Measurements from ENCODE around the gene NOSIP. TPM values are rescaled to one million over a fixed set of nuclear protein-coding genes. Genes with fewer than 3 reads are reported as not detected.
A peak's percentile ranks its signal among the peaks of the same experiment; 100 is the strongest.

NOSIP gene
- polyA plus RNA-seq, 1 of the 3 experiments (the other 2 are of a cell fraction) = 128 TPM

DNA sequence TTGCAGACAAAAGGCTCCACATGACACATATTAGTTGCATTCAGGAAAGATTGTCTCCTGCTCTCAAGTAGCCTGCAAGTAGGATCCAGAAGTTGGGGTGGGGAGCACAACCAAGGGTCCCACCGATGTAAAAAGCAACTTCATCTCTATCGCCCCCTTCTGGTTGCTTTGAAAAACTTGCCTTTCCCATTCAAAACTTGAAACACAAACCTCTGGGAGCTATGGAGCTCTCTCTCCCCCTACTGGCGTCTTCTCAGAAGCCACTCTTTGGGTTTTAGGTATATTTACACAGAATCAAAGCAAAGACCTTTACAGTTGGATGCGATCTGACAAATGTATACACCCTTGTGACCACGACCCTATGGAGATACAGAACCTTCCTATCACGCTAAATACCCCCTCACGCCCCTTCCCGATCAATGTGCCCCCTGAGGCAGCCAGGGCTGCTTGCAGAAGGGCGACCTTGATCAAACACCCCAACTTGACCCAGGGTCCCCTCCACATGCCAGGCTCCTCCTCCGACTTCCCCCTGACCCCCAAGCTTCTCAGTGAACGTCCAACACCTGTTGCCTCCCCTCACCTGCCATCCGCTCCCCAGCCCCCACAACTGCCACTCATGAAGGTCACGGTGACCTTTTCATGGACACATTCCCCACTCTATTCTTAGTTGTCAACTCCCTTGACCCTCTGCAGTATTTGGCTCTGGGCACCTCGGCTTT is 10.1 kb downstream of the NOSIP start:
- Histone ChIP-seq H3K4me2 (no peak overlapping the region), H3K79me2 (ENCODE audit: insufficient read depth) (peaks cover 93% of the 10 kb centered on the region), H3K9me2 (no peaks in the 10 kb centered on the region), H4K20me1 (ENCODE audit: insufficient read depth) (peaks cover 21% of the 10 kb centered on the region), H3K9me3 (no peaks in the 10 kb centered on the region), H3K36me3 (replicated peaks in 1 of 2; ENCODE audit: control insufficient read depth in 1 of 2, insufficient read depth in 2 of 2, low read length in 1 of 2) (peaks cover under 1 to 2% of the 10 kb centered on the region in 2 experiments), H3K4me3 (ENCODE audit: low read depth in 2 of 2, low read length in 1 of 2) (peak overlapping the region in 1 of 2 experiments; percentile 31; a peak in 1 of 4 replicates), H2AFZ (ENCODE audit: low read depth) (no peak overlapping the region), H3K9ac (no peak overlapping the region), H3K27me3 (ENCODE audit: insufficient read depth) (no peaks in the 10 kb centered on the region), H3F3A (replicated peaks; ENCODE audit: insufficient read depth) (peaks cover 19% of the 10 kb centered on the region), H3K4me1 (ENCODE audit: control insufficient read depth in 1 of 2, insufficient read depth in 2 of 2, low read depth in 1 of 2, low read length in 1 of 2) (peaks cover 7 to 12% of the 10 kb centered on the region in 2 experiments; a peak in 2 of 4 replicates), H3K27ac (ENCODE audit: low read depth in 2 of 2, low read length in 1 of 2) (no peak overlapping the region; a peak in 1 of 4 replicates)
- 33% methylated on average over 14 of the region's 14 CpGs for WGBS (ENCODE audit: low lambda C conversion rate)
- peak; percentile 86 for DNase-seq
- POLR2A ChIA-PET = interaction anchor here (0.6 to 1.8 kb wide), 3 partner anchors 10 to 76 kb away, joined by 3 to 4 read pairs (median 3); partner anchors contain the start of gene NOSIP
- CTCF ChIA-PET = interaction anchor here (0.7 to 4.6 kb wide), 46 partner anchors 10 to 144 kb away, joined by 3 to 87 read pairs (median 5); partner anchors contain the start of genes ADM5, CPT1C, FLT3LG and NOSIP
- no peak for TF ChIP-seq NRF1 (IDR thresholded peaks at IDR 0.05; ENCODE audit: low read depth, low read length)
- TF ChIP-seq RFX5 (IDR thresholded peaks at IDR 0.05; ENCODE audit: low read length) = no peak
- TF ChIP-seq, protein P1, sequence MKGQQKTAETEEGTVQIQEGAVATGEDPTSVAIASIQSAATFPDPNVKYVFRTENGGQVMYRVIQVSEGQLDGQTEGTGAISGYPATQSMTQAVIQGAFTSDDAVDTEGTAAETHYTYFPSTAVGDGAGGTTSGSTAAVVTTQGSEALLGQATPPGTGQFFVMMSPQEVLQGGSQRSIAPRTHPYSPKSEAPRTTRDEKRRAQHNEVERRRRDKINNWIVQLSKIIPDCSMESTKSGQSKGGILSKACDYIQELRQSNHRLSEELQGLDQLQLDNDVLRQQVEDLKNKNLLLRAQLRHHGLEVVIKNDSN (IDR thresholded peaks at IDR 0.05; ENCODE audit: borderline replicate concordance, low read depth) = no peak
- TF ChIP-seq SMC3 (IDR thresholded peaks at IDR 0.05; ENCODE audit: low read depth, low read length) = peak; percentile 72
- TF ChIP-seq IRF3 (IDR thresholded peaks at IDR 0.05; ENCODE audit: low read depth, low read length) = no peak
- no peak for TF ChIP-seq RXRA (IDR thresholded peaks at IDR 0.05; ENCODE audit: borderline replicate concordance, low read depth)
- TF ChIP-seq JUND (IDR thresholded peaks at IDR 0.05) = no peak
- no peak for TF ChIP-seq FOXJ3 (CRISPR knock-in tag; IDR thresholded peaks at IDR 0.05)
- TF ChIP-seq, protein P2, sequence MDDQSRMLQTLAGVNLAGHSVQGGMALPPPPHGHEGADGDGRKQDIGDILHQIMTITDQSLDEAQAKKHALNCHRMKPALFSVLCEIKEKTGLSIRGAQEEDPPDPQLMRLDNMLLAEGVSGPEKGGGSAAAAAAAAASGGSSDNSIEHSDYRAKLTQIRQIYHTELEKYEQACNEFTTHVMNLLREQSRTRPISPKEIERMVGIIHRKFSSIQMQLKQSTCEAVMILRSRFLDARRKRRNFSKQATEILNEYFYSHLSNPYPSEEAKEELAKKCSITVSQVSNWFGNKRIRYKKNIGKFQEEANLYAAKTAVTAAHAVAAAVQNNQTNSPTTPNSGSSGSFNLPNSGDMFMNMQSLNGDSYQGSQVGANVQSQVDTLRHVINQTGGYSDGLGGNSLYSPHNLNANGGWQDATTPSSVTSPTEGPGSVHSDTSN (IDR thresholded peaks at IDR 0.05) = no peak
- no peak for TF ChIP-seq POLR2AphosphoS5 (IDR thresholded peaks at IDR 0.05; ENCODE audit: low read depth, low read length)
- no peak for TF ChIP-seq GATA2 (CRISPR knock-in tag; IDR thresholded peaks at IDR 0.05)
- TF ChIP-seq GABPA (IDR thresholded peaks at IDR 0.05; ENCODE audit: low read depth) = no peak
- TF ChIP-seq FOSL2 (IDR thresholded peaks at IDR 0.05; ENCODE audit: borderline replicate concordance, low read depth) = no peak
- TF ChIP-seq ELF1 (IDR thresholded peaks at IDR 0.05) = no peak
- TF ChIP-seq SIN3A (IDR thresholded peaks at IDR 0.05; ENCODE audit: borderline replicate concordance, low read depth, low read length) = no peak
- TF ChIP-seq MEF2A (IDR thresholded peaks at IDR 0.05; ENCODE audit: borderline replicate concordance, low read depth) = no peak
- TF ChIP-seq RCOR1 (IDR thresholded peaks at IDR 0.05; ENCODE audit: low read length) = no peak
- TF ChIP-seq REST (IDR thresholded peaks at IDR 0.05; ENCODE audit: low read depth, low read length) = no peak
- TF ChIP-seq CTCF (IDR thresholded peaks at IDR 0.05) = peak; percentile 99
- TF ChIP-seq TAF1 (IDR thresholded peaks at IDR 0.05; ENCODE audit: borderline replicate concordance, low read depth, low read length) = no peak
- no peak for TF ChIP-seq ZBTB33 (IDR thresholded peaks at IDR 0.05; ENCODE audit: borderline replicate concordance, low read depth)
- no peak for TF ChIP-seq FOXM1 (IDR thresholded peaks at IDR 0.05; ENCODE audit: low read depth)
- no peak for TF ChIP-seq CHD2 (IDR thresholded peaks at IDR 0.05; ENCODE audit: low read length, partially characterized antibody)
